ENCODE results near the gene C11orf52.
A peak's percentile ranks its signal among the peaks of the same experiment; 100 is the strongest.

C11orf52 gene

DNA sequence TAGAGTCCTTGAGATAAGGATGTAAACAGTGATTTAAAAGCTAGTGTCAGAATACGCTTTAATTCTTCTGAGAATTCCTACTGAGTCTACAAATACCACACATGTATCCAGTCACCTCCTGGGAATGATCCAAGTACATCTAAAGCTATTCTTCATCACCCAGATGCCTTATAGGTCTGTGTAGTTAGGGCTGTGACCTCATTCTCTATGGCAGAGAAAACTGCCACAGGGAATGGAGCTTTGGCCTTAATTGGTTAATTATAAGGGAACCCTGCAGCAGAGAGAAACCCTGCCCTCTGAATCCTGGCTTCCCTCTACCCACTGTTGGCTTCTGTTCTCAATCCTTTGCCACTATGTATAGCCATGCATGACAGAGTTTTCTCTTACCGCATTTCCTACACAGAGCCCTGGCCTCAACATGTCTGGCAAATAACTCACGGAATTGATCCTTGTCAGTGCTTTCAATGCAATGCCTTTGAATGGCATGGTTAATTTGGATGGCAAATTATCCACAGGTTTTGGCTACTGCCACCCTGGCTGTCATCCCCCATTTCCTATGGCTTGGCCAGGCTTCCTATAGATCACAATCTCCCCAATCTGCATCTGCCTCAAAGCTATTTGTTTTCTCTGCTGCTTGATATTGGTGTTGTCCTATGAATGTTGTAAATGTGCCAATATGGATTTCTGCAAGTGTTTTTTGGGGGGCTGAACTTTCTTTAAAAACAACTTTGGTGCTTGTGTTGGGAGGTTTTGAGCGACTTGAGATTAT lies 21.3 kb downstream of the C11orf52 start:
- peak; percentile 72 for DNase-seq (ENCODE audit: low spot score)

DNA sequence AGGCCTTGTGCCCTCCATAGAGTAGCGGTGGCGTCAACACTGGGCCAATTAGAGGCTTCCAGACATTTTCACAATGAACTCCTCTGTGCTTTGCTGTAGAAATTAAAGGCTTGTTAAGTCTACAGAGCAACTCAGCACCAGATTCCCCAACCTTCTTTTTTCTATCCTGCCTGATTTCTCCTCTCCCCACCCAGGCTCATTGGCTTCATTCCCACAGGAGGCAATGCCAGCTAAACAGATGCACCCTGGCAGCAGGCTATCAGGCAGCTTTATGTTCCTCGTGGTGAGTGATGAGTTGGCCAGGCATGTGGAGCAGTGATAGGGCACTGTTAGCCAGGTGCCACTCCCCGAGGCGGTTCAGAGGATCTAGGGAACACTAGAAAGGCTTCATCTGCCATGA lies 23.2 kb downstream of the C11orf52 start:
- DNase-seq (ENCODE audit: low spot score), result no peak

DNA sequence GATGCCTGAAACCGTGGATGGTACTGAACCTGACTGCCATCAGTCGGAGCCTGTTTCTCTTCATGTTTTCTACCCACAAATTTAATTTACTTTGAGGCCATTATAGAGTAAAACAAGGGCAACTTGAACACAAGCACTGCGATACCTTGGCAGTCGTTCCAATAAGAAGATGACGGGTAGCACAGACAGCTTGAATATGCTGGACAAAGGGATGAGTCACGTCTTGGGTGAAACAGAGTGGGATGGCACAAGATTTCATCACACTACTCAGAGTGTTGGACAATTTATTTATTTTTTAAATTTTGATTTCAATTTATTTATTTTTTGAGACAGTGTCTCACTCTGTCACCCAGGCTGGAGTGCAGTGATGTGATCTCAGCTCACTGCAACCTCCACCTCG lies 24.1 kb downstream of the C11orf52 start:
- no peak for DNase-seq (ENCODE audit: low spot score)

DNA sequence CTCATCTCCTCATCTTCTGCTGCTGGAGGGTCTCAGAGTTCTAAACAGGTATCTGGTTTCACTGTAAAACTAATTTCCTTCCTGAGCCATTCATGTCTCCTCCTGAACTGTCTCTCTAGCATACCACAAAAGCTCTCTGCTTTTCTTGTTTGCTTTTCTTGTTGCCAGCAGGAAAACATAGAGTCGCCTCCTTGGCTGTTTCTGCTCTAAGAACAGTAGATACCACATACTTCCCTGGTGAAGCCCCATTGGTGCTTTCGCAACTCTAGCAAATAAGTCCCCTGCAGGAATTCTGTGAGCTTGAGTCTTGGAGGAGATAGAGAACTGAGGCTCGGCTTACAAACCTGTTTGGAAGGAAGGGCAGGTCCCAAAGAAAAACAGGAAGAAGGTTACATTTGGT lies 25.4 kb downstream of the C11orf52 start:
- DNase-seq (ENCODE audit: low spot score), result peak; percentile 65

DNA sequence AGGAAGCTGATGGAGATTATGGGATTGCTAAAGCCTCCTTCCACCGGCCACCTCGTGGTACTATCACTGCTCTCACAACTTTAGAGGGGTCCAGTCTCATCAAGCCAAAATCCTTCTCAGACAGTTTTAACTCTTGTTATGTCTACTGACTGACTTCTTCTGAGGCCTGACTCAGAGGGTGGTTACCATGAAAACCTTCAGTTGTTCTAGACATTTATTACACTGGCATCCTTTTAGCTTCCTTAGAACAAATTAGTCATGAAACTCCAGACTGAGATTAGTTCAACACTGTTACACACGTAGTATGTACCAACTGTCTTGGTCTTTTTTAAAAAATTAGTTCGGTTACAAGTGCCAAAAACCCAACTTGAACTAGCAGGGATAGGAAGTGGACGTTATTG lies 25.9 kb downstream of the C11orf52 start:
- DNase-seq (ENCODE audit: low spot score), result peak; percentile 59

DNA sequence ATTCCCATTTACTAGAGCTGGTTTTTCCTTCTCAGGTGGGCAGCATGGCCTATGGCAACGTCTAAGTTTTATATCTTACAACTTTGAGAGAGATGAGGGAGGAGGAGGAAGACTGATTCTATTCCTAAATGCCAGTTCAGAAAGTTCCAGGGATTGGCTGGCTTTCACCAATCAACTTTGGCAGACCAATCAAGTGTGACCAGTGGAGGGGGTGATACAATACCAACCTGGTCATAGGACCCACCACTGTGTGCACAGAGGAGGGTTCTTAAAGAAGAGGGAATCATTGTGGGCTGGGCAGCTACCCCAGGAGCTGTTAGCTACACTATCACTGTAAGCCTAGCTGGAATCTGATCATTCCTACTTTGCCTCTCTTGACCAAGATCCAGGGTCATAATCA lies 26.5 kb downstream of the C11orf52 start:
- DNase-seq (ENCODE audit: low spot score), result no peak

DNA sequence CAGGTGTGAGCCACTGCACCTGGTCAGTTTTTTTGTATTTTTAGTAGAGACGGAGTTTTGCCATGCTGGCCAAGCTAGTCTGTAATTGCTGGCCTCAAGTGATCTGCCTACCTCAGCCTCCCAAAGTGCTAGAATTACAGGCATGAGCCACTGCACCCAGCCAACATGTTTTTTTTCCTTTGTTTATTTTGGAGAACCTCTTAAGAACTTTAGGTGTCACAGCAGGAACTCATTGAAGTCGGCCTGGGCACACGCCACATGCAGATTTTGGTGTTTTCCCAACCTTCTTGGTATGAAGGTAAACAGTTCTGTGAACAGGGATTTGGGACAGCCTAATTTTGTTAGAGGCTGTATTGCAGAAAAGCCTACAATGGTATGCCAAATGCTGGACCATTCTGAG lies 27.8 kb downstream of the C11orf52 start:
- DNase-seq (ENCODE audit: low spot score), result no peak

DNA sequence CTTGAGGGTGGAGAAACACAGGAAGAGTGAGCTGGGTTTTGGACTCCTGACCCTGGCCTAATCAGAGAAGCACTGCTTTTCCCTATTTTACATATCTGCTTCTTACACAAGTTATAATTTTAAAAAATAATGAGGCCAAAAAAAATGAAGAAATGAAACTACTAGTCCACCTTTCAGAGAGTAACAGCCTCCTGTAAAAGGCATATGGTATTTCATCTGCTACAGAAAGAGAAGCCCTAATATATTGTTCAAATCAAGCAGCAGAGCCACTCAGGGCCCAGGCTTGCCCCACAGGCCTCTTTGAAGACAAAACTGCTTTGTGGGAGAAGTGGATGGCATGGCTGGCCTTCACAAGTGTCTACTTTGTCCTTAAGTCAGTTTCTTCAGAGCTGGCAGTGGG lies 28.4 kb downstream of the C11orf52 start:
- DNase-seq (ENCODE audit: low spot score), result no peak

DNA sequence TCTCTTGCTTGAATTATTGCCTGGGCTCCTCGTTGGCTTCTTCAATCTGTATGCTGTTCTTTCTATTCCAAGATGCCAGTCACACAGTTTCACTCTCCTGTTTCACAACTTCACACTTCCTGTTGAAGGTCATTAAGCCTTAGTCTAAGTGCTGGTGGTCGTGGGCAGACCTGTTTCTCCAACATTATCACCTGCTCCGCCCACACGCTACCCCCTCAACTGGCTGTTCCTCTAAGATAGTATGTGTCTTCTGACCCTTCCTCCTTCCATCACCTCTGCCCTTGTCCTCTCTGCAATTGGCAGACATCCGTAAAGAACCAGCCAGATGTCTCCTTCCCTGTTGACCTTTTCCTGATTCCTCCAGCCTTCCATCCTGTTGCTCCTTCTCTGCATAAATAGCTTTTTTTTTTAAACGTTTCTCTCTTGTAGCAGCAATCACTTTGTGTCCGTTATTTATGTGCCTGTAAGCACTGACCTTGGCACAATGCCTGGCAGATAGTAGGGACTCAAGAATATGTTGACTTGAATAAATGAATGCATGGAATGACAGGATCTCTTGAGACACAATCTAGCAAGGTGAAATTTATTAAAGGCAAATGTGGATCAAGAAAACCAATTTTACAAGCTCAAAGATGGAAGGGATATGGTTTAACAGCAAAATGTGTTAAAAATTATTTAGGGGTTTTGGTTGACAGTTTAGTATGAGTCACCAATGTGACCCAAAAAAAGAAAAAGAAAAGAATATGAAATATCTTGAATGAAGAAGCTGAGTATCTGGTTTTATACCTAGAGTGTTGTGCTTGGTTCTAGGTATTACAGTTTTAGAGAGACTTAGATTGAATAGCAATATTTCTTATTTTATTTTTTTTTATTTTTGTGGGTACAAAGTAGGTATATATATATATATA lies 31.1 kb downstream of the C11orf52 start:
- no peak for DNase-seq (ENCODE audit: low spot score)

DNA sequence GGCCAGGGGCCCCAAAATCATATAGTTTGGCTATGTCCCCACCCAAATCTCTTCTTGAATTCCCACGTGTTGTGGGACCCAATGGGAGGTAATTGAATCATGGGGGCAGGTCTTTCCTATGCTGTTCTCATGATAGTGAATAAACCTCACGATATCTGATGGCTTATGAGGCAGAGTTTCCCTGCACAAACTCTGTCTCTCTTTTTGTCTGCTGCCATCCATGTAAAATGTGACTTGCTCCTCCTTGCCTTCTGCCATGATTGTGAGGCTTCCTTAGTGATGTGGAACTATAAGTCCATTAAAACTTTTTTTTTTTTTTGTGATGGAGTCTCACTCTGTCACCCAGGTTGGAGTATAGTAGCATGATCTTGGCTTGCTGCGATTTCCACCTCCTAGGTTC lies 32.9 kb downstream of the C11orf52 start:
- no peak for DNase-seq (ENCODE audit: low spot score)

DNA sequence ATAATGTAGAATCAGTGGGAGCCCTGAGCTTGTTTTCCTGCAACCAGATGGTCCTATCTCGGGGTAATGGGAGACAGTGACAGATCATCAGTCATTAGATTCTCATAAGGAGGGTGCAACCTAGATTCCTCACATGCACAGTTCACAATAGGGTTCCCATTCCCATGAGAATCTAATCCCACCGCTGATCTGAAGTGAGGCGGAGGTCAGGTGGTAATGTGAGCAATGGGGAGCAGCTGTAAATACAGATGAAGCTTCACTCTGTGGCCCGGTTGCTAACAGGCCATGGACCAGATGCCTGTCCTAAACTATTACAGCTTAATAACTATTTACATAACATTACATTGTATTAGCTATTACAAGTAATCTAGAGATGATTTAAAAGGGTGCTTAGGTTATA lies 35.4 kb downstream of the C11orf52 start:
- DNase-seq (ENCODE audit: low spot score), result no peak

DNA sequence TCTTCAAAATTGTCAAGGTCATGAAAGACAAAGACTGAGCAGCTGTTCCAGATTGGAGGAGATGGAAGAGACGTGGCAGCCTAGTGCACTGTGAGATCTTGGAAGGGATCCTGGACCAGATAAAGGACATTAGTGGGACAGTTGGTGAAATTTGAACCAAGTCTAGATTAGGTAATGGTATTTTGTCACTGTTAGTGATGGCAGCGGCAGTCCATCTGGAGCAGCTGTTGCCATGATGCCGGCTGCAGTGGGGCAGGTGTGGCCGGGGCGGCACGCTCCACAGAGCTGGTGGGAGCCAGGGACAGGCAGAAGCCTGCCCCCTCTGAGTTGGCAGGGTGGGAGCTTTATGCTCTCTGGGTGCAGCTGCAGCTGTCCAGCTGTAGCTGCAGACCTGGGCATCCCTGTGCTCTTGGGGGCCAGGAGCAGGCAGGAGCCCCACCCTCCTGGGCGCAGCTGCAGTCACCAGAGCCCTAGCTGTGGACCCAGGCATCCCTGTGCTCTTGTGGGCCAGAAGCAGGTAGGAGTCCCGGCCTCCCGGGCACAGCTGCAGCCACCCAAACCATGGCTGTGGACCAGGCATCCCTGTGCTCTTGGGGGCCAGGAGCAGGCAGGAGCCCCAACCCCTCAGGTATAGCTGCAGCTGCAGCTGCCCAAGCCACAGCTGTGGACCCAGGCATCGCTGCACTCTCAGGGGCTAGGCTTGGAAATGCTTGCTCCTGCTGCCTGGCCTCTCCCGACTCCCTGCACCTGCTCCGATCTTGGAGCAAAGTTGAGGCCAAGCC lies 39.1 kb downstream of the C11orf52 start:
- no peak for DNase-seq (ENCODE audit: low spot score)

DNA sequence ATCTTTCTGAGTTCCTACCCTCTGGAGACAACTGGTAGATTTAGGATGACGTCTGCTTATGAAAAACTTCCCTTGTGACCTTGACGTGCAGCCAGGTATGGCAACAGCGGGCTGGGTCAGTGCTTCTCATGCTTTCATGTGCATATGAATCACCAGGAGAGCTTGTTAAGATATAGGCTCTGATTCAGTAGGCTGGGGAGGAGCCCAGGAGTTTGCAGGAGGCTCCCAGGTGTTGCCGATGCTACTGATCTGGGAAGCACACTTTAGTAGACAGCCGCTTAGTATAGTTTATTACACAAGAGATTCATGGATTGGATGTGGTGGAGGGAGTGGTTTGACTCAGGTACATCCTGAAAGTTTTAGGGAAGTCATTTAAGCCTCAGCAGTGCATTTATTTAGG lies 42.2 kb downstream of the C11orf52 start:
- no peak for DNase-seq (ENCODE audit: low spot score)

DNA sequence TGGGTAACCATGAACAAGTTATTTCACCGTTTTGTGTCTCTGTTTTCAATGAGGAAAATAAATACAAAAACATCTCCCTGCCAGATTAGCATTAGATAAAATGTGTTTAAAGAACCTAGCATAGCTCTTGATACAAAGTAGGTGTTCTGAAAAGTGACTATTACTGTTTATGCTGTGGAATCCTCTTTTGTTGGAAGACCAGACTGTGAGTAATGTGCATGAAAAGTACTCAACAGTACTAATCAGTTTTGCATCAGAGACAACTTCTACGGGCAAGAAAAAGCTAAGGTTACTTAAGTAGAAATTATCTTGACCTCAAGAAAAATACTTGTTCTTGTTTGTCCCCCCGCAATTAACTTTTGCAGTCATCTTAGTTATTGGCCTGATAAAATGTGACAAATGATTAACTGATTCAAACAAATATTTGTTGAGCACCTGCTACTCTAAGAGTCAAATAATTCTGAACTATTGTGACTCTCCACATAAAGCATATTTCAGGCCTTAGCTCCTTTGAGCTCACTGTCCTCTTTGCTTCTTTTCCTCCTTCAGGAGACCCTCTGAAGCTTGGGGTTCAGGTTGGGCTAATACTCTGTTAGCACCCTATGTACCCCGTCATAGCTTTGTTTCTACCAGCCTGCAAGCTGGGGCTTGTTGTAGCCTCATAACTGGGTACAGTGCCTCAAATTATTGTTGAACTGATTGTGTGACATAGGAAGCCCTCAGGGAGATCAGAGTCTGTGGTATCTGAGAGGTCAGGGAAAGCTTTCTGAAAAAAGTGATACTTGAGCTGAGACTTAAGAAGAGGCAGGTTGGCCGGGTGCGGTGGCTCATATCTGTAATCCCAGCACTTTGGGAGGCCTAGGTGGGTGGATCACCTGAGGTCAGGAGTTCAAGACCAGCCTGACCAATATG lies 42.9 kb downstream of the C11orf52 start:
- DNase-seq (ENCODE audit: low spot score), result no peak

DNA sequence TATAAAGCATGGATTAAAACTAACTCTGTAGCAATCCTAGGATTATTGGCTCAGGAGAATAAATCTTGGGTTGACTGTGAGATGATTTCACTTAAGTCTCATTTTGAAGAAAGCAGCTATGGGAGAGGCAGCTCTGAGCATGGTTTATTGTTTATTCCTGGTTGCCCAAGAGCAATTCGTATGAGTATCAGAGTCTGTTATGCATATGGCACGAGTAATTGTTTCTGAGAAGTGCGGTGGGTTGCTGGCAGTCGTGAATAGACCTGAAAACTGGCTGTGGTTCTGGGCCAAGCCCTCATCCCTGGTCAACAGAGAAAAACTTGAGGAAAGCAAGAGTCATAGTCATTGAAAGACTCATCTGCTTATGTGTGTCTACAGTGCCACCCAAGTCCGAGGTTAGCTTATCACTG lies 45.2 kb downstream of the C11orf52 start:
- no peak for DNase-seq (ENCODE audit: low spot score)

DNA sequence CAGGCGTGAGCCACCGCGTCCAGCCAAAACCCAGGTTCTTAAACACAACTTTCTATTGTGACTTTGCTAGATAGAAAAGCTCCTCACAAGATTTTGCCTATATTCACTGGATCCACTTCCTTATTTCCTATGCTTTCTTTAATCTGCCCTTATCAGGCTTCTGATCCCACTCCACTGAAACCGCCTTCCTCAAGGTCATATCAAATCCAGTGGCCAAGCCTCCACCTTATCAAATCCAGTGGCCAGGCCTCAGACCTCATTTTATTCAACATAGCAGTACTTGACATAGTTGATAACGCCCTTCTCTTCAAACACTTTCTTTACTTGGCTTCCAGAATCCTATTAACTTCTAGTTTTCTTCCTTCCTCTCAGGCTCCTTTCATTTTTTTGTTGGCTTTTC lies 48.0 kb downstream of the C11orf52 start:
- no peak for DNase-seq (ENCODE audit: low spot score)

DNA sequence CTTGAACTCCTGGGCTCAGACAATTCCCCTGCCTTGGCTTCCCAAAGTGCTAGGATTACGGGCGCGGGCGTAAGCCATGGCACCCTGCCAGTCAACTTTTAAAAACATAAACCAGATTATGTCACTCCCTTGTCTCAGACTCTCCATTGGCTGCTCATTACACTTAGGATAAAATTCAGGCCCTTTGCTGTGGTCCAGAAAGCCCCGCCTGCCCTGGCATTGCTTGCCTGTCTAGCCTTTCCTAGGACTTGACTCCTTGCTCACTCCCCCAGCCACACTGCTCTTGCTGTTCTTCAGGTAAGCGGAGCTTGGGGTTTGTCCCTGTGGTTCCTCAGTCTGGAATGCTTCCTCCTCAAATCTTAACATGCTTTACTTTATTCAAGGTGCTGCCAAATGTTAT lies 48.9 kb downstream of the C11orf52 start:
- DNase-seq (ENCODE audit: low spot score), result no peak

DNA sequence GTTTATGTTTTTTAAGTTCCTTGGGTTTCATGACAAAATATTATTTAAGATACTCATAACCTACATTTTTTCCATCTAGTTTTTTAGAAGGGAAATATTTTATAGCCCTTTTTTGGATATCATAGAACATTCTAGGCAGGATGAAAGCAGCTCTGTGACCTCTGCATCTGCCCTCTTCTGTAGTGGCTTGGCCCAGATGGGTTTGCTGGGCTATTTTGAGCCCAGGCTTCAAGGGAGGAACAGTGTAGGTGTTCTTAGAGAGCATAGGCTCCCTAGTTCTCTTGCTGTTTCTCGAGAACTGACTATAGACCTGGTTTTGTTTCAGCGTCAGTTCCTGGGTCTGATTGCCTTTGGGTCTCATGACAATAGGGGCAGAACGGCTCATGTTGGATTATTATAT lies 50.6 kb downstream of the C11orf52 start:
- DNase-seq (ENCODE audit: low spot score), result no peak

DNA sequence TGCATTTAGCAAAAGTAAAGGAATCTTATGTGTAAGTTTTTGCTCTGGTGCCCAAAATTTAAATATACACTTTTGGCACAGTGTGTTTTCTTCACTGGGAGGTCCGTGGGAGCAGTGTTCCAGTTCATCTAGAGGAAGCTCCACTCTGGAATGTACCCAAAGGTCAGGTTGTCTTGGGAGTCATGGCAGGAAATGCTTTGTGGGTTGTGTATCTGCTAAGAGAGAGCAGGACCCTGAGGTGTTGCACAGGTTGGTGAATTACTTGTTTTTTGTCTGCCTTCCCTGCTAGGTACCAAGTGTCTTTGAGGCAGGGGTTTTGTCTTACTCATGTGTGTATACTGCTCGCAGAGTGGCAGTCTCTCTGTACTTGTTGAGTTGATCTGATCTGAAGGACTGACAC lies 55.7 kb downstream of the C11orf52 start:
- DNase-seq (ENCODE audit: low spot score), result no peak

DNA sequence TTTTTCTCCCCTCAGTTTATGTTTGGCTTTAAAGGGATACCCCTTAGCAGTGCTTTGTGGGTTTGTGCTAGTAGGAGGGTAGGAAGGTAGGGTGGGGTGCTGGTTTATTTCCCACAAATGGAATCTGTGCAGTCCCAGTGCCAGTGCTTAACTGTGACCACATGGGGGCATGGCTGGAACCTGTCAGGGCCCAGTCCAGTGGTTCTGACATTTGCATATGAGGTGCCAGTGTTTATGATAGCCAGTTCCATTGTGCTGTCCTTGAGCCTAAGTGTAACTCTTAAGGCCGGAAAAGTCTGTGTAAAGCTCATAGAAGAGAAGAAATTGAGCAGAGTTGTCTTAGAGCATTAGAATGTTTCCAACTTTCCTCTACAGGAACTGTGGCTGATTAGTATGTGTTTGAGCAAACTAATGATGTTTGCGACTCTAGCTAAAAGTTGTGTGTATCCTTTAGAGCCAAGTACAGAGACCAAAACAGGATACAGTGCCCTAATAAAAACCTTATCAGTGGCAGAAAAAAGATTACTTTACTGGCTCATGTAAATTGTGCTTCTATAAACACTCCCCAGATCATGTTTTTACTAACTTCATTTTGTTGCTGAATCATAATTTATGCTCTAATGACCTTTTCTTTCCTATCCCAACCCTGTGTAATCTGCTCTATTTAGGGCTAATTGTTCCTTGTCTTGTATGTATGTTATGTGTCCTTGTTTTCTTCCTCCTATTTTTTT lies 56.5 kb downstream of the C11orf52 start:
- DNase-seq (ENCODE audit: low spot score), result no peak

Measured in hepatic stellate cell (primary cell).